ENCODE results near the gene VPS33B.
A peak's percentile ranks its signal among the peaks of the same experiment; 100 is the strongest.

VPS33B gene

GRCh38 chr15:90957031-90957790 is 65.2 kb downstream of the VPS33B start:
- no peak for TF ChIP-seq CTCF (IDR thresholded peaks at IDR 0.05; ENCODE audit: low read depth, low read length)
- H3K27me3 ChIP-seq, result no peaks in the 10 kb centered on the region
- DNase-seq, result peak; percentile 53
- H3K9me3 ChIP-seq, result no peaks in the 10 kb centered on the region
- peak overlapping the region; percentile 85 for H3K4me3 ChIP-seq (ENCODE audit: low read depth, low read length)
- peaks cover 10% of the 10 kb centered on the region for H3K4me1 ChIP-seq
- H3K36me3 ChIP-seq, result peaks cover 33% of the 10 kb centered on the region

GRCh38 chr15:90956274-90957030 is 65.9 kb downstream of the VPS33B start:
- peaks cover 31% of the 10 kb centered on the region for H3K36me3 ChIP-seq
- peak overlapping the region; percentile 85 for H3K4me3 ChIP-seq (ENCODE audit: low read depth, low read length)
- peak; percentile 92 for DNase-seq
- H3K4me1 ChIP-seq, result peaks cover 10% of the 10 kb centered on the region
- H3K27me3 ChIP-seq, result no peaks in the 10 kb centered on the region
- peak; percentile 91 for TF ChIP-seq CTCF (IDR thresholded peaks at IDR 0.05; ENCODE audit: low read depth, low read length)
- H3K9me3 ChIP-seq, result no peaks in the 10 kb centered on the region

GRCh38 chr15:90955624-90956273 is 66.6 kb downstream of the VPS33B start:
- no peaks in the 10 kb centered on the region for H3K27me3 ChIP-seq
- H3K36me3 ChIP-seq, result peaks cover 24% of the 10 kb centered on the region
- DNase-seq, result no peak
- peaks cover 10% of the 10 kb centered on the region for H3K4me1 ChIP-seq
- no peak for TF ChIP-seq CTCF (IDR thresholded peaks at IDR 0.05; ENCODE audit: low read depth, low read length)
- H3K4me3 ChIP-seq (ENCODE audit: low read depth, low read length), result peak overlapping the region; percentile 85
- no peaks in the 10 kb centered on the region for H3K9me3 ChIP-seq

- no peaks in the 10 kb centered on the region for H3K27me3 ChIP-seq
- peaks cover 23% of the 10 kb centered on the region for H3K36me3 ChIP-seq
- H3K4me1 ChIP-seq, result peaks cover 10% of the 10 kb centered on the region
- DNase-seq, result peak; percentile 96
- H3K4me3 ChIP-seq (ENCODE audit: low read depth, low read length), result peak within 1 kb of the TSS; percentile 85
- TF ChIP-seq CTCF (IDR thresholded peaks at IDR 0.05; ENCODE audit: low read depth, low read length), result no peak
- no peaks in the 10 kb centered on the region for H3K9me3 ChIP-seq
Observed at GRCh38 chr15:90954712-90955623, 67.4 kb downstream of the VPS33B start, which contains the start of gene RCCD1. TSS of gene RCCD1 (plus strand) at chr15:90954884. CDS start at chr15:90956735, 1,851 bp downstream.

- Histone ChIP-seq H3K4me3 (ENCODE audit: low read depth, low read length) (peak overlapping the region; percentile 85; the same call in 1 of the 2 replicates), H3K27me3 (no peaks in the 10 kb centered on the region), H3K36me3 (peaks cover 31% of the 10 kb centered on the region), H3K9me3 (no peaks in the 10 kb centered on the region), H3K4me1 (peaks cover 10% of the 10 kb centered on the region)
- DNase-seq, result no peak
- TF ChIP-seq CTCF (IDR thresholded peaks at IDR 0.05; ENCODE audit: low read depth, low read length), result no peak
Observed at GRCh38 chr15:90953947-90954711, 68.3 kb downstream of the VPS33B start.
